HFFc6 (cell line): Measurements from ENCODE around the gene PTH1R. TPM values are rescaled to one million over a fixed set of nuclear protein-coding genes. Genes with fewer than 3 reads are reported as not detected.

ENCODE experiments used
- DNase-seq: peaks from one replicate; pipeline ENCODE4 v3.0.0-alpha.2; 2018
- H3K27ac Mint-ChIP-seq: 2 replicates; pipeline ENCODE4 v1.8.0; 2020; ENCODE audit warnings: mild to moderate bottlenecking, mixed read lengths
- H3K27me3 Mint-ChIP-seq: 2 replicates; pipeline ENCODE4 v1.8.0; 2021; ENCODE audit warnings: mild to moderate bottlenecking, moderate library complexity, mixed read lengths; ENCODE audit not compliant: insufficient read depth
- H3K36me3 Mint-ChIP-seq: 2 replicates; pipeline ENCODE4 v1.8.0; 2021; ENCODE audit warnings: low read depth, mixed read lengths
- H3K4me1 Mint-ChIP-seq: 2 replicates; pipeline ENCODE4 v1.8.0; 2020; ENCODE audit warnings: low read depth, mixed read lengths
- H3K4me3 Mint-ChIP-seq: 2 replicates; pipeline ENCODE4 v1.8.0; 2020; ENCODE audit warnings: mild to moderate bottlenecking, moderate library complexity, mixed read lengths
- H3K9me3 Mint-ChIP-seq: 2 replicates; pipeline ENCODE4 v1.8.0; 2020; ENCODE audit warnings: mild to moderate bottlenecking, mixed read lengths
- CTCF ChIP-seq: fragments of 200-600 bp; sonication (generic); IDR thresholded peaks from 2 replicates; pipeline ENCODE4 v1.5.0; 2021; ENCODE audit warnings: antibody characterized with exemption, mild to moderate bottlenecking
- total RNA-seq, 6 experiments: library from RNA; stranded (reverse); fragmentation: NEBNext Ultra II Directional; extraction: Animal tissue kit (Norgen Biotek cat#: 25700); gene quantifications; 2 replicates in 1 of 6; 3 replicates in 5 of 6; pipeline ENCODE4 v1.2.3, GENCODE V29; 2021

PTH1R gene
- total RNA-seq, 6 experiments from 2014 or later, result 0.09 to 1.4 (median 0.85) TPM; not detected in 1

- H3K27me3 Mint-ChIP-seq, result peaks cover 8% of the 10 kb centered on the region
- no peak for DNase-seq
- TF ChIP-seq CTCF, result no peak
- no peaks in the 10 kb centered on the region for H3K36me3 Mint-ChIP-seq
- H3K9me3 Mint-ChIP-seq, result no peaks in the 10 kb centered on the region
- H3K4me3 Mint-ChIP-seq, result no peak overlapping the region
- no peak overlapping the region for H3K27ac Mint-ChIP-seq
- peaks cover 3% of the 10 kb centered on the region for H3K4me1 Mint-ChIP-seq
Measured at GRCh38 chr3:46898321-46899150, 21.0 kb downstream of the PTH1R start.

- no peak for DNase-seq
- H3K27me3 Mint-ChIP-seq, result peaks cover 2% of the 10 kb centered on the region
- H3K27ac Mint-ChIP-seq, result no peak overlapping the region
- peaks cover 7% of the 10 kb centered on the region for H3K4me1 Mint-ChIP-seq
- no peaks in the 10 kb centered on the region for H3K9me3 Mint-ChIP-seq
- no peak for TF ChIP-seq CTCF
- no peak overlapping the region for H3K4me3 Mint-ChIP-seq
- no peaks in the 10 kb centered on the region for H3K36me3 Mint-ChIP-seq
Measured at GRCh38 chr3:46899151-46900006, 21.9 kb downstream of the PTH1R start.

GRCh38 chr3:46900007-46900292, 22.4 kb downstream of the PTH1R start:
- no peak overlapping the region for H3K27ac Mint-ChIP-seq
- H3K27me3 Mint-ChIP-seq, result peaks cover 4% of the 10 kb centered on the region
- H3K36me3 Mint-ChIP-seq, result no peaks in the 10 kb centered on the region
- peaks cover 7% of the 10 kb centered on the region for H3K4me1 Mint-ChIP-seq
- H3K4me3 Mint-ChIP-seq, result no peak overlapping the region
- no peaks in the 10 kb centered on the region for H3K9me3 Mint-ChIP-seq
- no peak for TF ChIP-seq CTCF
- no peak for DNase-seq

- Mint-ChIP-seq H3K27ac (no peak overlapping the region), H3K27me3 (peaks cover 4% of the 10 kb centered on the region), H3K36me3 (no peaks in the 10 kb centered on the region), H3K4me1 (peaks cover 7% of the 10 kb centered on the region), H3K4me3 (no peak overlapping the region), H3K9me3 (no peaks in the 10 kb centered on the region)
- no peak for TF ChIP-seq CTCF
- no peak for DNase-seq
Measured at GRCh38 chr3:46900356-46900755, 22.8 kb downstream of the PTH1R start.

DNA sequence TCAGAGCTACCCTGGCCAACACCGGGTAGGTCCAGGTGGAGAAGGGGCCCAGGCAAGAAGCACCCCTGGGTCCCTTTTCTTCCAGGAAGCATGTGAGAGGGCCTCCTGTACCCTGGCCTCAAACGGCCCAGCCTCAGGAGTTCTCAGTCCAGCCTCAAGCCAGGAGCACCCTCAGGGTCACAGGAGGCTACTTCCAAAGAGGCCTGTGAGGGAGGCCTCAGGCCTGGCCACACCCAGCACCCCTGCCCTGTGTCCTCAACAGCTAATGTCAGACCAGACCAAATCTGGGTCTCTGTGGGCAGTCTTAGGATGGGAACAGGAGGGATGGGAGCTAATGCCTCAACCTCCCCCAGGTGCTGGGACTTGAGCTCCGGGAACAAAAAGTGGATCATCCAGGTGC, 23.5 kb downstream of the PTH1R start:
- H3K27me3 Mint-ChIP-seq, result peaks cover 4% of the 10 kb centered on the region
- TF ChIP-seq CTCF, result no peak
- H3K27ac Mint-ChIP-seq, result no peak overlapping the region
- H3K4me3 Mint-ChIP-seq, result no peak overlapping the region
- H3K9me3 Mint-ChIP-seq, result no peaks in the 10 kb centered on the region
- H3K36me3 Mint-ChIP-seq, result no peaks in the 10 kb centered on the region
- DNase-seq, result no peak
- H3K4me1 Mint-ChIP-seq, result peaks cover 7% of the 10 kb centered on the region
